ENCODE data around the gene REEP2. TPM values are rescaled to one million over a fixed set of nuclear protein-coding genes. Genes with fewer than 3 reads are reported as not detected.

Gene REEP2
- total RNA-seq, 3 donors from 2014 or later (not counting 1 experiment from before 2014, with no cell fraction given) = 0.28 to 0.79 (median 0.66) TPM

DNA sequence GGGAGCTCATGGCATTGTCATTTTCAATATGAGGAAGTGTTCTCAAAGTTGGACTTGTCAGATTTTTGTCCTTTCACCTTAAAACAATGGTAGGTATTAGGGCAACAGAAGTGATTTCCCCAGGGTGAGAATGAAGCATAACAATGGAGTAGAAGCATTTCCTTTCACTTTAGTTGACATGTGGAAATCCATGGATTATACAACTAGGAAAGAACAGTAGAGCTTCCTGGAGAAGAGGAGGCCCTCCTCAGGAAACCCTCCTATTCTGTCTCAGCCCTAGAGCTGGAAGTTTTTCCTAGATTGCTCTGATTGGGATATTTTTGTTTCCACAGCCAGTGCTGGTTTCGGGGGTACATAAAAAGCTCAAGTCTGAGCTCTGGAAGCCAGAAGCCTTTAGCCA, 13.8 kb upstream of the REEP2 start:
- Mint-ChIP-seq H3K27me3 (ENCODE audit: low read depth in 2 of 2) (no peaks in the 10 kb centered on the region), H3K4me1 (no peaks in the 10 kb centered on the region), H3K36me3 (peaks cover 20% of the 10 kb centered on the region), H3K27ac (peak overlapping the region in 1 of 2 donors; percentile 33), H3K4me3 (no peak overlapping the region), H3K9me3 (no peaks in the 10 kb centered on the region)
- ATAC-seq (no peak), DNase-seq (no peak)
- WGBS (ENCODE audit: insufficient coverage) = 100% methylated on average over 1 of the region's 1 CpG
- Histone ChIP-seq H3K36me3 (ENCODE audit: control insufficient read depth, insufficient read depth, low read length) (peaks cover 83% of the 10 kb centered on the region), H3K4me3 (ENCODE audit: low read length) (no peak overlapping the region), H3K27ac (ENCODE audit: low read length) (no peak overlapping the region), H3K9me3 (ENCODE audit: control insufficient read depth, insufficient read depth, low read length) (no peaks in the 10 kb centered on the region), H3K27me3 (ENCODE audit: control insufficient read depth, insufficient read depth, low read length) (no peaks in the 10 kb centered on the region), H3K4me1 (ENCODE audit: control insufficient read depth, insufficient read depth, low read length) (no peaks in the 10 kb centered on the region)
- intact Hi-C loops (cut with micrococcal nuclease) = no loop called here
- TF ChIP-seq CTCF (IDR thresholded peaks at IDR 0.05) = no peak

- Mint-ChIP-seq H3K27me3 (ENCODE audit: low read depth in 2 of 2) (peaks cover 0 to 5% of the 10 kb centered on the region in 2 donors), H3K4me3 (no peak overlapping the region), H3K27ac (no peak overlapping the region), H3K9me3 (no peaks in the 10 kb centered on the region), H3K4me1 (peaks cover 6 to 33% of the 10 kb centered on the region in 2 donors), H3K36me3 (peaks cover 15% of the 10 kb centered on the region)
- no peak for DNase-seq
- no peaks in the 10 kb centered on the region for H3K27me3 ChIP-seq (ENCODE audit: control insufficient read depth, insufficient read depth, low read length)
- 100% methylated on average over 5 of the region's 5 CpGs for WGBS (ENCODE audit: insufficient coverage)
- no peak overlapping the region for H3K4me3 ChIP-seq (ENCODE audit: low read length)
- peaks cover 43% of the 10 kb centered on the region for H3K36me3 ChIP-seq (ENCODE audit: control insufficient read depth, insufficient read depth, low read length)
- ATAC-seq = no peak
- no peak overlapping the region for H3K27ac ChIP-seq (ENCODE audit: low read length)
- no peak for TF ChIP-seq CTCF (IDR thresholded peaks at IDR 0.05)
- intact Hi-C loops (cut with micrococcal nuclease) = no loop called here
- H3K9me3 ChIP-seq (ENCODE audit: control insufficient read depth, insufficient read depth, low read length) = no peaks in the 10 kb centered on the region
- peaks cover 15% of the 10 kb centered on the region for H3K4me1 ChIP-seq (ENCODE audit: control insufficient read depth, insufficient read depth, low read length)
These were observed 2.9 kb upstream of the REEP2 start for GRCh38 chr5:138435943-138436342.

- peaks cover 28% of the 10 kb centered on the region for H3K36me3 ChIP-seq (ENCODE audit: control insufficient read depth, insufficient read depth, low read length)
- DNase-seq = no peak
These were observed 694 bp upstream of the REEP2 start for GRCh38 chr5:138438003-138438723.

More at GRCh38 chr5:138438003-138438723, 694 bp upstream of the REEP2 start:
- no peaks in the 10 kb centered on the region for H3K9me3 Mint-ChIP-seq
- ATAC-seq = no peak
- intact Hi-C loops (cut with micrococcal nuclease) = no loop called here
- Histone ChIP-seq H3K4me1 (ENCODE audit: control insufficient read depth, insufficient read depth, low read length) (peaks cover 15% of the 10 kb centered on the region), H3K9me3 (ENCODE audit: control insufficient read depth, insufficient read depth, low read length) (no peaks in the 10 kb centered on the region), H3K27me3 (ENCODE audit: control insufficient read depth, insufficient read depth, low read length) (no peaks in the 10 kb centered on the region), H3K27ac (ENCODE audit: low read length) (no peak overlapping the region), H3K4me3 (ENCODE audit: low read length) (peak overlapping the region; percentile 34)
- H3K36me3 Mint-ChIP-seq = peaks cover 15% of the 10 kb centered on the region
- H3K4me1 Mint-ChIP-seq = peaks cover 6 to 33% of the 10 kb centered on the region in 2 donors
- WGBS (ENCODE audit: insufficient coverage) = 84% methylated on average over 11 of the region's 11 CpGs
- H3K27me3 Mint-ChIP-seq (ENCODE audit: low read depth in 2 of 2) = peaks cover 0 to 5% of the 10 kb centered on the region in 2 donors
- peak overlapping the region; percentile 79 for H3K4me3 Mint-ChIP-seq
- H3K27ac Mint-ChIP-seq = peak overlapping the region; percentile 59 to 65
- TF ChIP-seq CTCF (IDR thresholded peaks at IDR 0.05) = no peak

Data from natural killer cell (primary cell).